A204.1 (cell line): ENCODE data around the gene RBMS3.

ENCODE experiments used
- FAIRE-seq: peaks from 2 replicates; lab custom pipeline; 2012; peaks lifted over from hg19 to GRCh38; lab: Jason Lieb, UNC

Gene RBMS3

DNA sequence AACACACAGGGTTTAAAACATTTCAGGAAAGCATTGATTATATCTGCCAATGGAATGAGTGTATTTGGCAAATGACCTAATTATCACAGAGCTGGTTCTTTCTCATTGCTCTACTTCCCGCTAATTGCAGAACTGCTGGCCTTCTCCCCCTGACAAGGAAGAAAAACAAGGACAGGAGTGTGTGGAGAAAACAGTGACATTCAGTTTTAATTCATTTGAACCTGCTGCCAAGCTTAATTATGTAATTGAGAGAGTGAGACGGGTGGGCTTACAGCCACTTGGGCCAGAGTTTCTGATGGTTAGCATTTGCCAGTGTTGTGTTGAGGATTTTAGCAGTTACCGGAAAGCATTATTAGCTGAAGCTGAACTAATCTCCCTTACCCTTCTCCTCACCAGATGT lies 301.4 kb downstream of the RBMS3 start:
- FAIRE-seq: no peak

DNA sequence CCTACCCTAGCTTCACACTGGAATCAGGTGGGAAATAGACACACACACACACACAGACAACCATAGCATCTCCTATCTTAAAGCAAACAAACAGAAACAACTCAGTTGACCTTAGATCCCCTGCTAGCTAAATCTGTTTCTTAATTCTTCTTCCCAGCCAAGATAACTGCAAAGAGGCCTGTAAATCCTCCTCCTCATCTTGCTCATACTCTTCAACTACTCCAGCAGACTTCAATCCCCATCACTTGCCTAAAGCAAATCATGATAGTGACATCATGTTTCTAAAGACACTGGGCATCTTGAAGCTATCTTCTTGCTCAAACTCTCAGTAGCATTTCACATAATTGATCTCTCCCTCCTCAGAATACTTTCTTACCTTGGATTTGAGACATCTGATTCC lies 303.0 kb downstream of the RBMS3 start:
- FAIRE-seq: no peak

DNA sequence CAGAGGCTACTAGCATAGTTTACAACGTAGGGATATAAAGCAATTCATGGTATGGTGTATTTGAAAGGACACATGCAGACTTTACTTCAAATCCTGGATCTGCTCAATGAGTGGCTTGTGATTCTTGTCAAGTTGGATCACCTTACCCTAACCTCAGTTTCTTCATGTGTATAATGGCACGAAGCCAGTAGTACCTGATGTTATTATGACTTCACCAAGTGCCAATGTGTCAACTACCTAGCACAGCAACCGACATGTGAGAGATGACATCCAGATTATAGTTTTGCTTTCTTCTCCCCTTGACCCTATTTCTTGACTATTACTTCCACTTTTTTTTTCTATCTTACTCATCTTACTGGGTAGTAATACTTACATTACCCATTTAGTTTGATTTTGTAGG lies 304.5 kb downstream of the RBMS3 start:
- no peak for FAIRE-seq

DNA sequence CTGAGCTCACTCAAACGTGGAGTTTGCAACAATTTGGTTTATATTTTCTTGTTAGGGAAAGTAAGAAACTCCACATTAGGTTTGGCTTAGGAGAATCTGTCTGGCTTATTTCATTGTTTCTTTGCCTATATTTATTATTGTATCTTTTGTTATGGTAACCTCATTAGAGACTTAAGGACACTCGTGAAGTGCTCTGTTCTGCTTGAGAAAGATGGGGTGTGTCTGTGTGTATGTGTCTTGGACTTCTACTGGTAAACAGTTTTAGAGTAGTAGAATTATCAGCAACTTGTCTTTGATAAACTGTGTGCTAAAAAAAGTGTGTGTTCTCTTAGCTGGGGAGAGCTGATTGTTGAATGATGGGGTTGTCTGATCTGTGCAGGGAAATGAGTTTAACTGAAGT lies 306.5 kb downstream of the RBMS3 start:
- FAIRE-seq: no peak

DNA sequence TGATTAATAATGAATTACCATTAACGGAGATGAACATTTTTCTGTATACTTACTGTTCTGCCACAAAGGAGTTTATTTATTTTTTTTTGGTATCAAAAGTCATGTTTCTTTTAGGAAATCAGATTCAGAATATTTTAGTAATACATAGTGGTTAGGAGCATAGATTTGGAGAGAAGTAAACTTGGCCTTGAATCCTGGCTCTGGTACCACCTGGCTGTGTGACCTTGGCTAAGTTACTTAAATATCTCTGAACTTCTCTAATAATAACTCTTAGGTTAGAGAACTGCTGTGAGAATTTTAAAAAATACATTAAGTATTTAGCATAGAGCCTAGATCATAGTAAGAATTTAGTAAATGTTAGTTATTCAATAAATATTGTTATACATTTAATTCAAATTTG lies 309.1 kb downstream of the RBMS3 start:
- FAIRE-seq: no peak

DNA sequence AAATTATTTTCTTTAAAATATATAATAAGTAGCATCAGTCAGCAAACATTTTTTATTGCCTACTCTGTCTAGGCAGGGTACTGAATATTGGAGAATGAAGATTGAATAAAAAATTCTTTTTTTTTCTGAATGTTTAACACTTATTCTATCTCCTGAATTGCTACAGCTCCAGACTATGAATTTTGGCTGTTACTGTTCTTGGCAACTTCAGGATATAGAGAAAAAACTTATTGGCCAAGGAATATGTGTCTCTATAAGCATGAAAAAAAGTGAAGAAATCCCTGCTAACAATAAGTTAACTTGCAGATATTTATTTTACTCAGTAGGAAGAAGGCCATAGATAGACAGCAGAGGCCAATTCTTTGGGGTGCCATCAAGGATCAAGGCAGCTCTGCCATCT lies 309.6 kb downstream of the RBMS3 start:
- FAIRE-seq: no peak

DNA sequence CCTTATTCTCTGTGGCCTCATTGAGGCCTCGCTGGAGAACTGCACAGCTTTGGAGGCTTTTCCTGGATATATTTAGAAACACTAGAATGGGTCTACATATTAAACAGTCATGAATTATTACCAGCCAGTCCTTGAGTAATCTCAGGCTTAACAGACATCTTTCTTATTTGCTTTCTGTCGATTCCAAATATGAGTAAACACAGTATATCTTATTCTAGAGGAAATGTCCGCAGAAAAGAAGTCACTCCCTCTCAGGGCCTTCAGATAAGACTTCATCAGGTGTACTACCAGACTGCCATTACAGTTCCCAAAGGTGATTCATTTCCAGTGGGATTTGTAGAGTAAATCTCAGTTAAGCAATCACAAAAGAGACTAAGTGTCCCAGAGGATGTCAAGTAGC lies 310.7 kb downstream of the RBMS3 start:
- FAIRE-seq: no peak

DNA sequence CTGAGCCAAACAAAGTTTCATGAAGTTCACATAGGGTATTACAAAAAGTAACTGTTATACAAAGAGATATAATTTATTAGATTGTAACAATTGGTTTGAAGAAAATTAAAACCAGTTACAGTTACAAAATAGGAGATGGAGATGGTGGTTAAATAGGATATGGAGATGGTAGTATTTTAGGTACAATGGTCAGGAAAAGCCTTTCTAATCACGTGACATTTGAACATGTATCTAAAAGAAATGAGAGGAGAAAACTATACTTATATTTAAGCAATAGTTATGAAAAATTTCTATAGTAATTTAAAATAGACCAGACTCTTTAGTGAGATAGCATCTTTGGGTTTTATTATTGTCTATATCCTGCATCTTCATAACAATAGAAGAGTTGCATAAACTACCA lies 312.9 kb downstream of the RBMS3 start:
- FAIRE-seq: no peak

DNA sequence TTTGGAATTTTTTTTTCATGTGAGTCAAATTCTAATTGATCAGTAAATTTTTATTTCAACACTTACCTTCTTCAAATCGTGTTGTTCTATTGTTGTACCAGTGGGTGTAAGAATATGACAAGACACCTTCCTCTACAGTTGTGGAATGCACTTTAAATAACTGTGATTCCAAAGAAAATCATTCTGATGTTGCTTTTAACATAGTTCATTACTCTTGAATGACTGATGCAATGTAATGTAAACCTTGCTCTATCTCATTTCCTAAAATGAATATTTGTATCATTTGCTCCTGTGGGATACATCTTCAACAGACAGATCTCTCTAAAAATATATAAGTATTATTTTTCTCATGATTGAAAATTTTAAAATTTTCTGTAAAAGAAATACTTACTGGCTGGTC lies 313.4 kb downstream of the RBMS3 start:
- FAIRE-seq: no peak

DNA sequence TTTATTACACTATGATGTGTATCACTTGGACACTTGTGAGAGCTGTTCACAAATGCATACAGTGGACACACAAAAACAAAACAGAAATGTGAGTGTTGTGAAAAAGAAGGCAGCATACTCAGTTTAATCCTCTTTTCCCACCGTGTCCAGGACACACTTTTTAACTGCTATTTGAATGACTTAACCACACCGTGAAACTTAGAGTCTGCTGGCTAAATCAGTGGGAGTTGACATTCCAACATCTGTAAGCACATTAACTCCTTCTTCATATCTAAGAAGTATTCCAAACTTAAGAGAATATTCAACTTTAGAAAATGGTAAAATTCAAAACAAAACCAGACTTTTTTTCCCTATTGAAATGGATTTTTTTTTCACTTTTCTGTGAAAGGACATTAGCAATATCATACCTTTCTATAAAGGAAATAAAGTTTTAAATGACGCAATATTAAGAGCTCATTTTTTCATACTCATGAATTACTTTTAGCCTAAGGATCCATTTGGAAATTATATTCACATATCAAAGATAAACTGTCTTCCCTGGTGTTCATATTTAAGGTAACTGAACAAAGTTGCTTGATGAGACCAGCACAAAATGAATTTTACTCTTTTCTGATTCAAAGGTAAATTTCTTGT lies 316.6 kb downstream of the RBMS3 start:
- no peak for FAIRE-seq

DNA sequence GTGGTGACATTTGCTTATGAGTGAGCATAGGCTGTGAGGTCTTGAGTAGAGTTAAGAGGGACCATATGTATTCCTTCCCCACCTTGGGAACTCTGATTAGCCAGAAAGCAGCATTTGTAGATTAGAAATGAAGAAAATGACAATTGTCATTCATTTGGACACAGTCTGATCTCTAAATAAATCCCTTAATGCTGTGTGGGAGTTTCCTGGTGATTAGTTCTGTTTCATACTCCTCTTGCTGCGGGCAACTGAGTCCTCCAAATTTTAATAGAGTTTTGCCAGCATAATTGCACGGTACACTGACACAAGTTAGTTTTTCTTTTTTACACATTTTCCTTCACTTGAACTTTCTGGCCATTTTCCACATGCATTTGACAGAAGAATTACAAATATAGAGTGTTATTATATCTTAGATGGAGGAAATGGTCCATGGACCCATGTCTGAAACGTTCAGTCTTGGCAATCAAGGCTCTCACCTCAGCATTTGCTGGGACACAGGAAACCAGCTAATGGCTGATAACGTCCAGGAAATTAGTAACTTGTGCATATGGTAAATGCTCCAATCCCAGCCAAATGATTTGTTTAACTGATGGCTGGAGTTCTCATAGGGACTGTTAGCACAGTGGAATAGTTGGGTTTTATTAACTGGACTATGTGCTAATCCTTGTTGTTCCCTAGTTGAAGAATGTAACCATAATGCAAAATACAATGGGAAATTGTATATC lies 321.2 kb downstream of the RBMS3 start:
- no peak for FAIRE-seq

DNA sequence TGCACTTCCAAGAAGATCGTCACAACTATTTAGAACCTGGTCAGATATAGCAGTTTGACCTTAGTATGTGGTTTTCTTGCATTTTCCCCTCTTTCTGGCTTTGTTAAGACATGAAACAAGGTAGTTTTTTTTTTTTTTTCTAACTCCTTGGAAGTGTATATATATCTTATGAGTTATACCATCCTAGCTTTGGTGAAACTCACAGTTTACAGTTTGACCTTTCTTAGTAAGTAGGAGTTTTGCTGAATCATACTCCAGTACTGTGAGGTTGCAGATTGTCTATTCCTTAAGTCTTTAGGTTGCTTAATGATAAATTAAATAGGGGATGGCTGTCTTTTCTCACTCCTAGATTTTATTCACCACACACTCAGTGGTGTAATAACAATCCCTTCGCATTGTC lies 325.0 kb downstream of the RBMS3 start:
- FAIRE-seq: no peak

DNA sequence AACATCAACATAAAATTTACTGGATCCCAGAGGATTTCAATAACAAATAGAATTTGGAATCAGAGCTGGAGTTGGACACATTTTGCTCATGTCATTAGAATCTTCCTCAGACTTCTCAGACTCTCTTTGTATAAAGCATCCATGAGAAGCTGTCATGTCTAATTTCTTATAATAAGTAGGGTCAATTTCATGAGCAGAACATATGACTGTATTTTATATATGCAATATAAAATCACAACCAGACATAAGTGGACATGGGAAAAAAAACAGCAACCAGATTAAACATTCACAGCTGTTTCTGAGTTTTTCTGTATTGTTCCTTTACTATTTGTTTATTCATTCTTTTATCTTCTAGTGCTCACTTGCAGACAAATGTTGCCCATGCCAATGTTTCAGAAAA lies 325.5 kb downstream of the RBMS3 start:
- no peak for FAIRE-seq

DNA sequence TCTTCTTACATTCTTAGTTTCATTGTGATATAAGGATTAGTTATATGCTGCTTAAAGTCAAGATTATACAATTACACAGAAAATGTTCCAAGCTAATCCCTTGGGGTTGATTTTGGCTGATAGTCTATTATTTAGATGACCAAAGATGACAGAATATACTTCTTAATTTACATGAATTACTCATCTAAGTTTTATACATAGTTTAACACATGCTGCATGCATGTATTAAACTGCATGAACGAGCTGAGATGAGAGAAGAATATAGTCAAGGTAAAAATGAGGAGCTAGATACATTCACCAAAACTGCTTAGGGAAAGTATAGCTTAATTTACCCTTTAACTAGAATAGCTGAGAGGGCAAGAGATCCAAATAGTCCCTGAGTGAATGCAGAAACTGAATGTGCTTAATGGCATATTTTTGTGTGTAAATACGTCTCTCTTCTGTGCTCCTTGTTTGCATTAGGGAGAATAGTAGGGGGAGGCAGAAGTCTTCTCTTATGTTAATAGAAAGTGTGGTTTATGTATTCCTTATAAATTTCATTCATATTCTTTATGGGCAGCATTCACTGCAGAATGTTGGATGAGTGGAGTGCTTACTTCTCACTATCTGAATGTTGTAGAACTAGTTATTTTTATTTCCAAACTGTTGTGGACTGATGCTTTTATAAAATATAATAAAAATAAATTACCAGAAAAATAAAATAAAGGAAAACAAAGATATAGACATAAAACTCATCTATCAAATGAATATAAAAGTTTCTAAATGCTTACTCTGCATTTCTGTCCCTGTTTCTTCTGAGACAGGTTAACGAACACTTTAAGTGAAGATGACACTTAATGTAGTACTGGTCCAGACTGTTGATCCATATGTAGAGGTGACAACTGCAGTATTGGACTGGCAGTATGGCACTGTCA lies 327.8 kb downstream of the RBMS3 start:
- FAIRE-seq: no peak

DNA sequence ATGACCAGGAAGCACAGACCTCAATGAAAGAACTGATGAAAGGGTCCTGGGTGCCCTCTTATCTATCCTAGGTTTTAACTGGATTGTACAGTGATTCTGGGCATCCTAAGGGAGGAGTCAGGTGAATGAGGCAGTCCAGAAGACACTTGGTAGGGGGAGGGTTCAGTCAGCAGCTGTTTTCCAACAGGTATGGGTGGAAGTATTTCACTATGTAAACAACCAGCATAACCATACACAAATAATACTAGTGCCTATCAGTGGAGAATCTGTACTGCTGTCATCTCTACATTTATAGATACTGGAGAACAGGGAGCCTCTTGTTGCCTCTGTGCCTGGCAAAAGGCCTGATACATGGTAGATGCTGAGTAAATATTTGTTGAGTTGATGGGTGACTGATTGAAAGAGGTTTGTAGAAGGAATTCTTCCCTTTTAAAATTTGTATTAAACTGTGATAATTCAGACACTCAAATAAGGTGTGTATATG lies 328.5 kb downstream of the RBMS3 start:
- FAIRE-seq: no peak

DNA sequence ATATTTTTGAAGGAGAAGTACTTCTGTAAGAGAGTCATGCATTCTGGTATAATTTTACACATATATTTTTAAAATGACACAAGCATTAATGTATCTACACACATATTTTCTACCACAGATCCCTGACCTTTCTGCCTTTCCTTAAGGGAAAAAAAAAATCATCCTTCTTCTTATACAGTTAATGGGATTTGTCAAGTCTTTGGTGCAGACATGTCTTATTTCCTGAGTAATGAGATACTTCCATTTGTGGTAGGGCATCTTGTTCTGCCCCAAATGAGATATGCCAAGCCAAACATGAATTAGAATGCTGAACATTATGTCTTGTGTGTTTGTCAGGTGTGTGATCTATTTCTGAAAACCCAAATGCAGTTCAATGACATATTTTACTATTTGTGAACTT lies 329.9 kb downstream of the RBMS3 start:
- FAIRE-seq: no peak

DNA sequence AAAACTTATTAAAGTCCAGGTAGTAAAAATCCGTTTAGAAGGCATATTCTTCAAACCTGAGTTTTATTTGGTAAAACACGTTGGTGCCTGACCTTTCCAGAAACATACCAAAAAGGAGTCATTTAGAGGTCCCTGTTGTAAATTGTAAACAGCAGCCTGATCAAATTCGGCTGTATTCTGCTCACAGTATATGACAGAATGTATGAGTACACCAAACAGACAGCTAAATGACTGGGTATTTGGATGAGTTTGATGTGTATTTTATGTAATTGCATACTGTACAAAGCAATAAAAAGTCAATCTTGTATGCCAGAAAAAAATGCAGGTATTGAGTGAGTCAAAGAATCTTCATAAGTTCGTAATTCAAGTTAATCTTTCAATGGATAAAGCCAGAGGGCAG lies 330.4 kb downstream of the RBMS3 start:
- no peak for FAIRE-seq

DNA sequence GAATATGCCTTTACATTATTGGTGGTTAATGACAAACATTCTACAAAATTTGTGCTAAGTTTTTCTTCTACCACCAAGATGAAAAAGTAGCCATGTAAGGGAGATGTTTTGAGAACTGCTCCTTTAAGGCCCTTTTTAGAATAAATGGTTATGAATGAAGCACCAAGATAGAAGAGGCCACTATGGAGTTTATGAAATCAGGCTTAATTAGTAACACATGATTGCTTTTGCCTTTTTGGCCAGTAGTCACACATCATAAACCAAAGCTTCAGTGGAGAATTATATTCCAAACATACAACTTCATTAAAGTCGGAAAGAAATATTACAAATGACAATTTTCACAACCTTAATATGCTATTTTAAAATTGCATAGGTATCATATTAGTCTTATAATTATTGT lies 331.7 kb downstream of the RBMS3 start:
- no peak for FAIRE-seq

DNA sequence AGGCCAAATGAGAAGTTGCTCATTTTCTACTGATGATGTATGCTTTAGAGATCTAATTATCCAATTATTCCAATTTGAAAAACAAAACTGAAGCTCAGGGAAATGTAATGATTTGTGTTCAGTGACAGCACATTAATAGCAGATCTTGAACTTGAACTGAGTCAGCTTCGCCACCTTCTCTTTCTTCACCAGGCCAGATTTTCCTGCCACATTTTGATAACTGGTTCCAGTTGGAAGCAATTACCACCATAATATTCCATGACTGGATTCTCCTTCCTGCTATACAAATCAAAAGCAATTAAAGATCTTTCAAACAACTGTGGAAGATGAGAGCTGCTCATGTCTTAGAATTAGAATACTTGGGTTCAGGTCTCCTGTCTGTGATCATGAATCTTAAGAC lies 334.1 kb downstream of the RBMS3 start:
- no peak for FAIRE-seq

DNA sequence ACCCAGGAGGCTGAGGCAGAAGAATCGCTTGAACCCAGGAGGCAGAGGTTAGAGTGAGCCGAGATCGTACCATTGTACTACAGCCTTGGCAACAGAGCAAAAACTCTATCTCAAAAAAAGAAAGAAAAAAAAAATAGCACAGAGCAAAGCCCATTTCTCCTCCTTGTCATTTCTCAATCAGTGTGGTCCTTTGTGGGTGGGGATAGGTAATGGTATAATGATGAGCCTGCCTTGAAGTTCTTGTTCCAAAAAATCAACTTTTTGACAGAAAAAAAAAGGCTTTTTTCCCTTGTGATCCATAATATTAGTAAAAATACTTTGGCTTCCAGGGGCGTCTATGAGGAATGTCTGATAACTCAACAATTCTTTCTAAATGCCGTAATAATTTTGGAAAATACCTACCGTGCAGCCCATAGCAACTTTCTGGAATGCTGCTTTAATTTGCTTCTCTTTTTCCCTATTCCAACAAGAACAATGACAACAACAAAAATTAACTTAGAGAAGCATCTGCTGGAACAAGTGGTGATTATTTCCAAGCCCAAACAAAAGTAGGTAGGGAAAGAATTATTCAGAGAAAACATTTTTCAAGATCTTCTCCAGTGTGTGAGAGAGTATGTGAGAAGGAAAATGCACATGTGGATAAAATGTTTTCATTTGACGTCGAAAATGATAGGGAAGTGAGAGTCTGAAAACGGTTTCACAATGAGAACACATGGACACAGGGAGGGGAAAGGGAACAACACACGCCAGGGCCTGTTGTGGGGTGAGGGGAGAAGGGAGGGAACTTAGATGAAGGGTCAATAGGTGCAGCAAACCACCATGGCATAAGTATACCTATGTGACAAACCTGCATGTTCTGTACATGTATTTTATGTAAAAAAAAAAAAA lies 337.8 kb downstream of the RBMS3 start:
- FAIRE-seq: no peak

DNA sequence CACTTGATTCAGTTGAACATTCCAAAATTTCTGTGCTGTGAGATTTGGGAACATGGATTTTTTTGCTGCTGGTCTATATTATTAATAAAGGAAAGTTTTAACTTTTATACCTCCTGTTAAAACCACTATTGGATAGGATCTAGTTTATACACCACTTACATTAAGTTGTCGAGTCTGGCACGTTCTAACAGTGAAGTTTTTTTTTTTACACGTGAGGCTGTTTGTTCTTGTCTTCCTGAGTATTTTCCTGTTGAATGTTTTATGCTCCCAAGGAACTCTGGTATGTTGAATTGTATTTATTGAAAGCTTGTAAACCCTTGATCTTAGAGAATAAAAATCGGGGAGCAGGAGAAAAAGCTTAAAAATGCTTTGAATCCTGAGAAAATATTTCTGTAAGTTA lies 338.8 kb downstream of the RBMS3 start:
- no peak for FAIRE-seq
